GM12864 (cell line): ENCODE data around the gene CUL9.
A peak's percentile ranks its signal among the peaks of the same experiment; 100 is the strongest.

Experiments used
- DNase-seq: peaks from one replicate; pipeline ENCODE4 v3.0.0-alpha.2; 2011; ENCODE audit warnings: low read depth
- H3K4me3 ChIP-seq: 2 replicates; pipeline ENCODE4 v1.5.1; 2011; ENCODE audit warnings: mild to moderate bottlenecking, low read depth, low read length, control low read depth
- CTCF ChIP-seq: IDR thresholded peaks from 2 replicates; pipeline ENCODE4 v1.5.1; 2011; ENCODE audit warnings: low read depth, mild to moderate bottlenecking, moderate library complexity, low read length, control low read depth, inconsistent platforms; ENCODE audit errors: missing control alignments

CUL9 gene

GRCh38 chr6:43180985-43181384, 1.0 kb upstream of the CUL9 start:
- DNase-seq, result no peak
- TF ChIP-seq CTCF, result no peak
- no peak overlapping the region for H3K4me3 ChIP-seq

- DNase-seq, result no peak
- TF ChIP-seq CTCF, result no peak
- peak overlapping the region; percentile 63 for H3K4me3 ChIP-seq
Measured at GRCh38 chr6:43181621-43181941, 415 bp upstream of the CUL9 start.

GRCh38 chr6:43183441-43183840, 1.4 kb downstream of the CUL9 start:
- TF ChIP-seq CTCF, result no peak
- DNase-seq, result no peak
- no peak overlapping the region; the same call in 1 of the 2 replicates for H3K4me3 ChIP-seq

GRCh38 chr6:43184268-43184985, 2.4 kb downstream of the CUL9 start:
- TF ChIP-seq CTCF, result no peak
- H3K4me3 ChIP-seq, result no peak overlapping the region
- no peak for DNase-seq

GRCh38 chr6:43185391-43185985, 3.5 kb downstream of the CUL9 start:
- H3K4me3 ChIP-seq, result no peak overlapping the region
- no peak for DNase-seq
- no peak for TF ChIP-seq CTCF

GRCh38 chr6:43186019-43186418, 4.0 kb downstream of the CUL9 start:
- DNase-seq, result no peak
- no peak overlapping the region for H3K4me3 ChIP-seq
- TF ChIP-seq CTCF, result no peak

- DNase-seq, result no peak
- TF ChIP-seq CTCF, result no peak
- no peak overlapping the region for H3K4me3 ChIP-seq
Measured at GRCh38 chr6:43186706-43187105, 4.7 kb downstream of the CUL9 start.
